Middle frontal gyrus (tissue), 1 donor: ENCODE results near the gene RFX4.
"Not testable (repeated sequence)": the region's sequence is repeated elsewhere in the genome, so short reads cannot be mapped to it uniquely, and the experiment has no call there.

Source experiments
- DNase-seq: peaks from one replicate; pipeline ENCODE4 v3.0.0-alpha.2; 2015; ENCODE audit warnings: low spot score; ENCODE audit errors: extremely low spot score

RFX4 gene

DNA sequence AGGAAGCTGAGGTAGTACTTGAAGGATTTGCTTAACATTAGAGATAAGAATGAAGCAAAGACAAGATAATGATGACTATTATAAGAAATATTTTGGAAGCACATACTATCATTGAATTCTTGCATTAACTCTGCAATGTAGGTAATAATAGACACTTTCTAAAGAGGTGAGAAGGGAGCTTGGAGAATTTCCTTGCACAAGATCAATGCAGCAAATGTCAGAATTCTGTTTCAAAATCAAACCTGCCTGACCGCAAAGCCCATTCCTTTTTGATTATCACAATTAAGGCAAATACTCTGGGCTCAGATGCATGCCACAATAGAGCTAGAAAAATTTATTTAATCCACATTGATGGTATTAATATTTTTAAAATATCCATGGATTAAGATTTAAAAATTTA, 141.3 kb downstream of the RFX4 start:
- no peak for DNase-seq

DNA sequence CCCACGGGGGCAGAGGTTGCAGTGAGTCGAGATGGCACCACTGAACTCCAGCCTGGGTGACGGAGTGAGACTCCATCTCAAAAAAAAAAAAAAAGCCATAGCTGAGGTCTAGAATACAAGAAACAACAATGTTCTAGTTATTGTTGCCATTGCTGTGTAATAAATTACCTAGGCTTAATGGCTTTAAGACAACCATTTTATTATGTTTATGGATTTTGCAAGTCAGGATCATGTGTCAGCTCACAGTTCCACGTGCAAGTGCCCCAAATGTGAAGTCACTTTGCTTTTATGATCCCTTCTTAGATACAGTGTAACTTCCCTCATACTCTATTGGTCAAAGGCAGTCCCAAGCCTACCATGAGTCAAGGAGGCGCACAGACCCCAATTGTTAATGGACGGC, 142.1 kb downstream of the RFX4 start:
- no peak for DNase-seq

DNA sequence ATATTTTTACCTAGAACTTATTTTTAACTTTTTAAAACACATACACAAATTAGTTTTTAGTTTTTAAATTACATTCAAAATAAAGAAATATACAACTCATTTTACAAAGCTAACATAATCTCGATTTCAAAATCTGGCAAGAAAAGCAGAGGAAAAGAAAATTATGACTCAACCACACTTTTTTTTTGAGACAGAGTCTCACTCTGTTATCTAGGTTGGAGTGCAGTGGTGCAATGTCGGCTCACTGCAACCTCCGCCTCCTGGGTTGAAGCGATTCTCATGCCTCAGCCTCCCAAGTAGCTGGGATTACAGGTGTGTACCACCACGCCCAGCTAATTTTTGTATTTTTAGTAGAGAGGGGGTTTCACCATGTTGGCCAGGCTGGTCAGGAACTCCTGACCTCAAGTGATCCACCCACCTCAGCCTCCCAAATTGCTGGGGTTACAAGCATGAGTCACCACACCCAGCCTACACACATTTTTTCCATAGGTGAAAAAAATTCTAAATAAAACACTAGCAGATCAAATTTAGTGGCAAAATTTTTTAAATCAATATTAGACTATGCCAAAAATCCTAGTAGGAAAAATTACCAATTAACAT, 143.9 kb downstream of the RFX4 start:
- not testable (repeated sequence) for DNase-seq

DNA sequence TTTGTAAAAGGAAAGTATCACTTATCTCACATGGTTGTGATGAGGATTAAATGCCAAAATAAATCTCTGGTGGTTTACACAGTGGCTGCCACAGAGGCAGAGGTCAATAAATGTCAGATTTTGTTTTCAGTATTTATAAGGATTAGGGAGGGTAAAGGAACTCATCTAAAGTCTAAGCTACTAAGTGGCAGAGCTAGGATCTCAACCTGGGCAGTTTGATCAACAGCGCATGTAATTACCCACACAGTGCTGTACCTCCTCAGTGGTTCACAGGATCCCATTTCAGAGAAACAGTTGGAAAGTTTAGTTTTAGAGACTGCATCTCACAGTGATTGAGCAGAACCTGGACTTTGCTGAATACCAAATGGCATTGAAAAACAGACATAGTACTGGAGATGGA, 146.8 kb downstream of the RFX4 start:
- DNase-seq = no peak

DNA sequence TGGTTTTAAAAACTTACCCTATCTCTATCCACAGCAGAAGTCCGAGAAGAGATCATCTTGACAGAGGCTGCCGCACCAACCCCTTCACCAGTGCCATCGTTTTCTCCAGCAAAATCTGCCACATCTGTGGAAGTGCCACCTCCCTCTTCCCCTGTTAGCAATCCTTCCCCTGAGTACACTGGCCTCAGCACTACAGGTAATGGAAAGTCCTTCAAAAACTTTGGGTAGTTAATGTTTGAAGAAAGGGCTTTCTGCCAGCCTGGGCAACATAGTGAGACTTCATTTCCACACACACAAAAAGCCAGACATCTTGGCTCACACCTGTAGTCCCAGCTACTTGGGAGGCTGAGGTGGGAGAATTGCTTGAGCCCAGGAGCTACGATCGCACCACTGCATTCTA, 150.1 kb downstream of the RFX4 start:
- no peak for DNase-seq

DNA sequence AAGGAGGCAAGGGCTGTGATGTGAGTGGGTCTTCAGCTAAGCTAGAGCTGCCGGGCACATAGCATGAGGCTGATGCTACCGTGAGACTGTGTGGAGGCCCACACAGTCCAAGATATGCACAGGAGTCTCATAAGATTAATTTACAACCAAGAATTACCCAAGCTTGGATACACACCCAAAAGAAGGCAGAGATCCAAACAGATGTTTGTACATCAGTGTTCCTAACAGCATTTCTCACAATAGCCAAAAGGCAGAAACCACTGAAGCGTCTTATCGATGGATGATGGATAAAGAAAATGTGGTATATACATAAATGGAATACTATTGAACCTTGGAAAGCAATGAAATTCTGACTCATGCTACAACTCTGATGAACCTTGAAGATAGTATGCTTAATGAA, 150.9 kb downstream of the RFX4 start:
- DNase-seq = no peak

DNA sequence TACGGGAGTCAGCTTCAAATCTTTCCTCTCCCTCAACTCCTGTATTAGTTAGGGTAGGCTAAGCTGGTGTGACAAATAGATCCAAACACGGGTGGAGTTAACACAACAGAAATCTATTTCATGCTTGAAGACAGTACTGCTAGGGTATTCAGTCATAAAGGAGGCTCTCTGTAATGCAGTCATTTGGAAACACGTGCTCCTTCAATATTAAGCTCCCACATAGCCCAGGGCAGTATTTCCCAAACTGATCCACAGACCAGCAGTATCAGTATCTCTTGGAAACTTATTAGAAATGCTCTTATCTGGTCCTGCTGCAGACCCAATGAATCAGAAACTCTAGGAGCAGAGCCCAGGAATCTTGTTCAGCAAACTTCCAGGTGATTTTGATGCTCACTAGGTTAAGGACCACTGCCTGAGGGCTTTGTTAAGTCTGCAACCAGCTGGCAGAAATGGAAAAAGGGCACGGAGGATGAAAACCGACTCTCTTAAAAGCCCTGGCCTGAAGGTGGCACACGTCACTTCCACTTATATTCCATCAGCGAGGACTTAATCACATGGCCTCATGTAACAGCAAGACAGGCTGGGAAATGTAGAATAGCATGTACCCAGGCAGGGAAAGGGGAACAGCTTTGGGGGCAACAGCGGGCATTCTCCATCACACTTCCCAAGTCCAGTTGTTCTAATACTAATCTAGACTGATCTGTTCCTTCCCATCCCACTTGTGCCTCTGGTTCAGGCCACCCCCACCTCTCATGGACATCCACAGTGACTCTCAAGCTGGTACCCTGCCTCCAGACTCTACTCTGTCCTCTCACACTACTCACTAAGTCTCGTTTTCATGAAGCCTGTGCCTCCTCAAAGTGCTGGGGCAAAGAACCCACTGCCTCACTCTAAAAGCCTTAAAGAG, 153.5 kb downstream of the RFX4 start:
- no peak for DNase-seq

DNA sequence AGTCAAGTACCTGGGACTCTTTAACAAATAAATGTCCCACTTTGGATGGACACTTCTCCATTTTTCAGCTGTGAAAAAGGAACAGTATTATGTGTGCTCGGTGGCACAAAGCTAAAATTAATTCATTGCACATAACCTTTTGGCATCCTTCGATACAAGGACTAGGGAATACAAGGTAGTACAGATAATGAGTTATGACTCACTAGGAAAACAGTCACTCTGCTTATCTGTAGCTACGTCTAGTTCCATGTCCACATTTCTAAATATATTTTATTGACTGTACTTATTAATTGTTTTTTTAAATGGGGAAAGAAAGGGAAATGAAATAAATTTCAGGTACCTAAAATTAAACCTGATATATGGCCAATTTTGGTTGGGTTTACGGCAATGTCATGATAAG, 156.5 kb downstream of the RFX4 start:
- no peak for DNase-seq

DNA sequence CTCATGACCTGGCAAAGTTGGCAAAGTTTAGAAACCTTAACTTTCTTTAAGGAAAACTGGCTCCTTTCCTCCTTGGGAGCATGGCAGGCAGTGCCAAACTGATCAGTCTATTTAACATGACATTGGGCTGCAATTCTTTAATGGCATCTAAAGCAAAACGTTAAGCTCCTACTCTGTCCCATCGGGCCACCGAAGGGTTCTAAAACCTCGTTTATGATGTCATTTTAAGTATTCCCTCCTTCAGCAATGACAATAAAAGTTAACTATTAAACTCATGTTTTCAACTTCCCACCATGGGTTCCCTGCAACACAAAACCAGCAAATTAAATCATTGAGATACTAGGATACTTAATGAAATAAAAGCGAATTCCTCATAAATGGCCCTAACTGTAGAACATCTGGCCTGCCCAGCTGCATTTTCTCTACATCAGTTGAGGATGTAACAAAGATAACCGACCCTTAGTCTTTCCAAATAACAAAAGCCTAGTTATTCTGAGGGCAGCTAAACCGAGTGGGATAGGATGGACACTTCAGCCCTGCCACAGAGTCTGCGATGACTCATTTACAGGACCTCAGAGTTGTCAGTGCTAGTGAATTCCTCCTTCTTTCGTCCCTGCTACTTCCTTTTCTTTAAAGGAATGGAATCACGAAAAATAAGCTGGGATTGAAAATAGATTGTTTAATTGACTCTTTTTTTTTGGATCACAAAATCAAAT, 157.2 kb downstream of the RFX4 start:
- DNase-seq = no peak

DNA sequence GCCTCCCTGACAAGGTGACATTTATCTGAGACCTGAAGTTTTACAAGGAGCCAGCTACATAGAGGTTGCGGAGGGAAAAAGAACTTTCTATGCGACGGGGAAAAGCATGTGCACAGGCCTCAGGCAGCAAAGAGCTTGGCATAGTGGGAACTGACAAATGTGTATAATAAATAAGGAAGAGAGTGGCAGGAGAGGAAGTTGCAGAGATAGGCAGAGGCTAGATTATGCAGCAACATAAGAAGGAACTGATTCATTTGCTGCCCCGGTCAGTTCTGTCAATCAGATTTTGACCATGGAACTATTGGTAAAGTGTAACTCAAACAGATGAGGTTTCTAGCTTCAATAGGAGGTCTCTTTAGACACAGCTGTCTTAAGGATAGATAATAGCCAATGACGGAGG, 158.0 kb downstream of the RFX4 start:
- no peak for DNase-seq

DNA sequence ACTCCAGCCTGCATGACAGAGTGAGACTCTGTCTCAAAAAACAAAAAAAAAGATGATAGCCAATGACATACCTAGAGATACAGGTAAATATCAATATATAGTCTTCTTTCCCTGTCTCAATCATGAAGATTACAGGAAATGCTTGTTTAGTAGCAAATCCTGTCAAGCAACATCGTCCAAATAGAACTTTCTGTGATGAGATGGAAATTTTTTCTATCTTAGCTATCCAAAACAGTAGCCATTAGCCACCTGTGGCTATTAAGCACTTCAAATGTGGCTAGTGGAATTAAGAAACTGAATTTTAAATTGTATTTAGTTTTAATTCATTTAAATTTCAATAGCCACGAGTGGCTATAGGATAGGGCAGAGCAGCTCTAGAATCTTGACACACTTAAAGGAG, 158.4 kb downstream of the RFX4 start:
- DNase-seq = no peak

DNA sequence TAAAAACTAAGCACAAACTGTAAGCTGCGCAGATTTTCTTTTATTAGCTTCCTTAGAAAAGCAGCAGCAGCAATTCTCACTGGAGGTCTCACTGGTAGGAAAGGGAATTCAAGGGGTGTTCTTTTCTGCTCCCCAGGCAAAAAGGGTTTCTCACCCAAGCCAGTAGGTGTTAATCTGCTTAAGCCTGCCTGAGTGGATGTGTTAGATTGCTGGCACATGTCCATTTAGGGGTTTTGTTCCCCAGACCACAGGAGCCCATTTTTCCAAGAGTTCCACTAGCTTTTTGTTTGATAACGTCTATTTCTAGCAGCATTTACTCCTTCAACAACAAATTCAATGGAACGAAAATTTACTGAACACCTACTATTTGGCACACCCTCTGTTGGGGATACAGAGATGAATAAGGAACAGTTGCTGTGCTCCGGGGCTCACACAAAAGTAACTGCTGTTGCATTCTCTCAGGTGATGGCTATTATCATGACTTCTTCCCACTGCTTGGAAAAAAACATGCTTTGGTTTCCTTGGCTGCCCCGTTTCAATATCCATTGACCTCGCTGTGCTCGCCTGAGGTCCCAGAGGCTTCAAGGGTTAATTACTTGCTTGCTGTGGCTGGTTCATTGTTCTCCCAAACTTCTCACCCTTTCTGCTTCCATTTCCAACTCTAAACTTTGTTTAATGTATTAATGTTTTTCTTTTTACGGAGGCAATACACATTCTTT, 160.6 kb downstream of the RFX4 start:
- no peak for DNase-seq

DNA sequence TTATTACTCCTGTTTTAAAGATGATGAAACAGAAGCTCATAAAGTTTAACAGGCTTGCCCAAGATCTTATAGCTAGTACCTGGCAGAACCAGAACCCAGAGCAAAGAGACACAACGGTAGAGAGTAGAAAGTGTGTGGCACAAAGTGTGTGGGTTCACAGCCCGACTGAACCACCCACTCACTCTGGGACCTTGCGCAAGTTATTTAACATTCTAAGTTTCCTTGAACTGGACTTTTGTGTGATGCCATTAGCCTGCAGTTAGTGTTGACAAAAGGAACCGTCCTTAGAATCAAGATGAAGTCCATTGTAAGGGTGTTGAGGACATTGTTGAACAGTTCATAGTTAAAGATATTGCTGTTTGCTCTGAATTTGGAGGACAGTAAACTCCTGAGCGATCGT, 161.8 kb downstream of the RFX4 start:
- DNase-seq = no peak

DNA sequence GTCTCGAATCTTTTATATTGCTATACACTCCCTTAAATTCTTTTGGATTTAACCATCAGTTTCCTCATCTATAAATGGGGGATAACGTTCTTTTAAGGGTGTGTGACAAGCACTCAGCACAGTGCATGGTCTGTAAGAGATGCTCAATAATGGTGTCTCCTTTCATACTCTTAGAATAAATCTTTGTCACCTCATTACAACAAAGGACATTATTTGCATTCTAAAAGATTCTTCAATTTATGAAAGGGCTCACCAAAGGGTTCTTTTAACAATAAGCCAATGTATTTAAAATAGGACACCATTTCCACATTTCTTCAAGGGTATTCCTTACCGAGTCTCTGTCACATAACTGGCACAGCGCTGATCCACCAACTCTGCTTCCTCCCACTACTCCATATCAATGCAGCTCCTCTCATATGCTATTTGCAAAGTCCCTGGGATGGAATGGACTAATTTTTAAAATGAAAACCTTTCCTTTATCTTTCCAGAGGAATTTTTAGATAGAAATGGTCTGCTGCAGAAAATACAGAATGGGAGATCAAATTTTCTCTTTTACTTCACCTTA, 162.5 kb downstream of the RFX4 start:
- DNase-seq = no peak

DNA sequence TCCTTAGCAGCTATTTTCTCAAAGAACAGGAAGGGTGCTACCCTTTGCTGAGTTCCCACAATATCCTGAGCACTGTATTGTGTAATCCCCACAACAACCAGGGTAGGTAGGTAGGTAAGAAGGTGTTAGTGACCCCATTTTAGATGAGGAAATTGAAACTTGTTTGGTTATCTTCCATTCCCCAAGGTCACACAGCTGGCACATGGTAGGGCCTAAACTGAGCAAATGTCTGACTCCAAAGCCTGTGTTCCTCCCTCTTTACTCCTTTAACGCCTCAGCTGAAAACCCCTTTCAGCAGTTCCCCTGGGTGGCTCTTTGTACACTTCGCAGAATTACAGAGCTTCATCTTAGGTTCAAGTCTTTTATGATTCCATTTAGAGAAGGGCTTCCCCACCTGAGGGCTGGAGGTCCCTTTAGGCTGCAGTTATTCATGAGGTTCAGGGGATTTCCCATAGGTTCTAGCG, 165.2 kb downstream of the RFX4 start:
- DNase-seq = no peak

DNA sequence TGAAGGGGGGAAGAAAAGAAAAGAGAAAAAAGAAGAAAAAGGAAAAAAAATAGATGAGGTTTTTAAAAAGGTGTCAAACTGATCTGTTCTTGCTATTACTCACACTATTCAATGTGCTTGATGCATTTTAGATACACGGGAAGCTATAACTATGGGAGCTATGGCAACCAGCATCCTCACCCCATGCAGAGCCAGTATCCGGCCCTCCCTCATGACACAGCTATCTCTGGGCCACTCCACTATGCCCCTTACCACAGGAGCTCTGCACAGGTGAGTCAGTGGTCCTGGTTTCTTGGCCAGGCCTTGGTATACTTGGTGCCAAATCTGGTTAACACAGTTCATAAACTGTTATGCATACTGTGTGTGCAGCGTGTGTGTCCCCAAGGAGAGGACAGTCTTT, 167.7 kb downstream of the RFX4 start:
- DNase-seq = no peak

DNA sequence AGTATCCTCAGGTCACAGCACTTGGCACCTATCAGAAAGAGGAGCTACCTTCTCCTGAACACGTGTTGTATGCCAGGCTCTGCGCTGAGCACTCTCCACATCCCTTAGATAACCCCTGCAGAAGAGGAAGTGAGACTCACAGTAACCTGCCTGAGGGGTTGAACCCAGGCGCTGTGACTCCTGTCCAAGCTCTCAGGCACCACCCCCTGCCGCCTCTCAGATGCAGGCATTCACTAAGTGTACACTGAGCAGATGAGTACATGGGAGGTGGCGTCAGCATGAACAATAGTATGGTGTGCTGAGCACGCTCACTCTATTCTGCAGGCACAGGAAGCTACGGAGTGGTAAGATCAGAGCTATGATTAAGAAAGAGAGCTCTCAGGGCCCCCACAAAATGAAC, 170.7 kb downstream of the RFX4 start:
- DNase-seq = no peak

DNA sequence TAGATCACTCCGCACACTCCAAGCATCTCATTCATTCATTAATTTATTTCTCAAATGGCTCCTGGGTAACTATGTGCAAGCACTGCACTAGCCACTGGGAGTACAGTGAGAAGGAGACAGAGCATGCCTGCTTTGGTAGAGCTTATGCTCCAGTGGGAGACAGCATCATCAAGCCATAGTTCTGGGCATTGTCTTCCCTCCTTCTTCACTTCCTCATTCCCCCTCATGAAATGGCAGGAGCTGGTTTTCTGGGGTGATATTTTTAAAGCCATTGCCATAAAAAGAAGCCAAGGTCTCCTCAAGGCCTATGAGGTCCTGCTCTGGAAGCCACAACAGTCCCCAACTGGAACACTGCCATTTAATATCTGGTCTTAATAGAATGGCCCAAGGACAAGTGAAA, 171.5 kb downstream of the RFX4 start:
- no peak for DNase-seq

DNA sequence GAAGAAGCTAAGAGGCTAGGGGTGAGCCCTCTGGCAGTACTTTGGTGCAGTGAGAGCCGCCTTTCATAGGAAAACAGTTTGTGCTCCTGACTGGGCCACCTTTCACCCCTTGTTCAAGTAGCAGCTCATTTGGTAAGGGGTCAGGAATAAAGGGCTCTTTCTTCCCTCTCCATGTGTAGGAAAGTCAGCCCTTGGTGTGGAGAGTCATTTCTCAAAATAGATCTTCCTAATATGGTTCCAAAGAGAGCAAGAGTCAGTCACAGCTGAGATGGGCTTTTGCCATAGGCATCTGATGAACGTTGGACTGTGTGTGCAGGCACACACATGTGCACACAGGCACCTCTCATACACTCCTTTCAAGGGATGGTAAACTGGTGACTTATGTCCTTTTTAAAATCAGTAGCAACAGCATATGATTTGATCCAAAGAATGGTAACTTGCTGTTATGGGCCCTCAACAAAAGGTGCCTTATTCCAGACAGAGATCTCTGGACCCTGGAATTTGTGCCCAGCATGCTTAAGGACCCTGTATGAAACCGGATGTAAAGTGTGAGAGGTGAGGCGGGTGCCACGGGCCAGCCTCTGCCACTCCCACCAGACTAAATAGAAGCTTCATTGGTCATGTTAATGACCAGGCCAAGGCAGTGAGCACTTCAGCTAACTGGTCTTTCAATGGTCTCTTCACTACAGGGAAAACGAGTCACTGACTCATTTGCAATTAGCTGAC, 175.0 kb downstream of the RFX4 start:
- no peak for DNase-seq

DNA sequence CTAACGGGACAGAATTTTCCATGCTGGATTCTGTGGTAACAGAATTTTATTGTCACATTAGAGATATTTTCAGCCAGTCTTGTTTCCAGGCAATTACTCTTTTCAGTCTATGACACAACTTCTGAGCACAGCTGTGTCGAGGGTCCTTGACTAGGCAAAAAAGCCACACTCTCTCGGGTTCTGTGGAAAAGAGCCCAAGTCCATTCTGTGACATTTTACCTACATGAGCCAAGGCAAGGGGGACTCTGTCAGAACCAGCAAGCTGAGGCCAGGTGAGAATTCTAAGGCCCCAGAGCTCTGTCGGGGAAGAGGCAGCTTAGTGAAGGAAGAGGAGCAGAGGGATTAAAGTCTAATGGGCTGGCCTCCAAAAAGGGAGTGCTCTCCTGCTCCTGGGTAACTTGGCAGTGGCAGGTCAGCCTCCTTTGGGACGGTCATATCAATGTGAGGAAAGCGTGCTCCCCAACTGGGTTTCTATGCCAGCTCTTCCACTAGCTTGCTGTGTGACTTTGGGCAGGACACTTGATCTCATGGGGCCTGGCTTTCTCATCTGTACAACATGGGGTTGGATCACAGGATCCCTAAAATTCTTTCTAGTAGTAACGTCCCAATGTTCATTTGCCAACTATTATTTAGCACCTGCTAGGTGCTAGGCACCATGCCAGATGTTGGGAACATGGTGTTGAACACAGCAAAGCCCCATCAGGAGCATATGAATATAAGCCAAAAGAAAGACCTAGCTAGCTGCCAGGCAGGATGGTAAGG, 175.7 kb downstream of the RFX4 start:
- no peak for DNase-seq
